K562 (cell line): ENCODE measurements around the gene LAMC1. TPM values are rescaled to one million over a fixed set of nuclear protein-coding genes. Genes with fewer than 3 reads are reported as not detected.

Experiments used
- ATAC-seq: fragments of 200-7000 bp; cut with Tn5 transposase; 3 replicates; pipeline ENCODE4 v1.9.1; 2020; ENCODE audit warnings: moderate library complexity
- BruUV-seq: library from RNA; stranded (reverse); fragments of 400-500 nt; replicated peaks from 2 replicates; lab custom pipeline; 2021; lab: Mats Ljungman, UMichigan
- CTCF ChIA-PET: fragments of 300-600 bp; formaldehyde crosslinking; extraction: SDS; loops from one replicate; lab custom pipeline; 2021; ENCODE audit warnings: low intra/inter-chr PET ratio; lab: Yijun Ruan, JAX
- POLR2A ChIA-PET: fragments of 300-600, 350-650 bp; sonication (Branson Sonifier 250); formaldehyde crosslinking; extraction: SDS; loops from one replicate; lab custom pipeline; 2021; ENCODE audit warnings: antibody characterized with exemption, inconsistent platforms; lab: Yijun Ruan, JAX
- DNase-seq, 4 experiments: peaks; one replicate each; pipeline versions ENCODE4 v3.0.0 to v3.0.0-alpha.2; 2011 to 2018; ENCODE audit warnings: low spot score in 3 of 4, mixed read lengths in 3 of 4; ENCODE audit errors: extremely low read depth in 1 of 4
- FAIRE-seq: peaks from 2 replicates; lab custom pipeline; 2011; peaks lifted over from hg19 to GRCh38; lab: Jason Lieb, UNC
- H2AFZ ChIP-seq: 2 replicates; pipeline ENCODE4 v1.6.0; 2011; ENCODE audit warnings: low read depth, low read length, control low read depth, inconsistent platforms
- H3K27ac ChIP-seq: fragments of 200-600 bp; 3 replicates; pipeline ENCODE4 v1.8.0; 2011; ENCODE audit warnings: low read depth, mild to moderate bottlenecking, control low read depth, inconsistent platforms, low read length, moderate library complexity, mixed read lengths; ENCODE audit errors: extremely low read depth
- H3K27me3 ChIP-seq, 2 experiments: fragments of 300-600 bp in 1 of 2; 2 replicates in 1 of 2; 3 replicates in 1 of 2; pipeline versions ENCODE4 v1.6.0 to v1.8.0; 2011; ENCODE audit warnings: inconsistent platforms in 2 of 2, low read length in 2 of 2, mild to moderate bottlenecking in 1 of 2, mixed read lengths in 1 of 2, moderate library complexity in 1 of 2; ENCODE audit not compliant: control insufficient read depth in 2 of 2, insufficient read depth in 2 of 2
- H3K36me3 ChIP-seq: fragments of 300-600 bp; 3 replicates; pipeline ENCODE4 v1.8.0; 2011; ENCODE audit warnings: mild to moderate bottlenecking, low read length, inconsistent platforms; ENCODE audit not compliant: control insufficient read depth, insufficient read depth
- H3K4me1 ChIP-seq, 2 experiments: fragments of 200-600 bp in 1 of 2; replicated peaks in 1 of 2; 2 replicates in 1 of 2; 3 replicates in 1 of 2; pipeline versions ENCODE4 v1.5.1 to v1.8.0; 2011; ENCODE audit warnings: inconsistent platforms in 2 of 2, low read length in 2 of 2, mild to moderate bottlenecking in 1 of 2, mixed read lengths in 1 of 2, moderate library complexity in 1 of 2; ENCODE audit not compliant: control insufficient read depth in 2 of 2, insufficient read depth in 2 of 2
- H3K4me2 ChIP-seq: 2 replicates; pipeline ENCODE4 v1.6.1; 2011; ENCODE audit warnings: low read length, control low read depth, inconsistent platforms, mixed read lengths; ENCODE audit not compliant: insufficient read depth
- H3K4me3 ChIP-seq: fragments of 200-600 bp; sonication (generic), shearing (Covaris generic); 2 replicates; pipeline ENCODE4 v1.5.1; 2016; ENCODE audit warnings: control low read depth, inconsistent platforms
- H3K79me2 ChIP-seq: fragments of 200-600 bp; 3 replicates; pipeline ENCODE4 v1.8.0; 2011; ENCODE audit warnings: low read length, inconsistent platforms; ENCODE audit not compliant: control insufficient read depth, insufficient read depth
- H3K9ac ChIP-seq, 2 experiments: 2 replicates each; pipeline versions ENCODE4 v1.6.0 to v1.6.1; 2011; ENCODE audit warnings: low read depth in 2 of 2, low read length in 2 of 2, control low read depth in 1 of 2, inconsistent platforms in 1 of 2, mild to moderate bottlenecking in 1 of 2, mixed read lengths in 1 of 2; ENCODE audit not compliant: insufficient read depth in 1 of 2
- H3K9me1 ChIP-seq: one replicate; pipeline ENCODE4 v1.6.0; 2011; ENCODE audit warnings: inconsistent platforms, mild to moderate bottlenecking, low read length, moderate library complexity; ENCODE audit not compliant: control insufficient read depth, insufficient read depth
- H3K9me3 ChIP-seq: replicated peaks from 2 replicates; pipeline ENCODE4 v1.5.1; 2011; ENCODE audit warnings: low read depth, low read length, inconsistent platforms; ENCODE audit not compliant: control insufficient read depth, insufficient read depth
- H4K20me1 ChIP-seq: replicated peaks from 2 replicates; pipeline ENCODE4 v1.6.1; 2011; ENCODE audit warnings: low read length, inconsistent platforms, mixed read lengths; ENCODE audit not compliant: control insufficient read depth, insufficient read depth
- CGGBP1 ChIP-seq: fragments of 250-450 bp; sonication (Bioruptor Pico); IDR thresholded peaks from 2 replicates; pipeline ENCODE4 v1.9.0; 2021; ENCODE audit warnings: mild to moderate bottlenecking
- CHD1 ChIP-seq: fragments of 200-600 bp; sonication (generic); IDR thresholded peaks from one replicate; pipeline ENCODE4 v1.6.1; 2012; ENCODE audit warnings: mild to moderate bottlenecking, moderate library complexity, low read length, inconsistent platforms
- DLX4 ChIP-seq: fragments of 250-450 bp; sonication (Bioruptor Pico); IDR thresholded peaks from 2 replicates; pipeline ENCODE4 v1.6.1; 2021; ENCODE audit warnings: mild to moderate bottlenecking
- SUPT5H ChIP-seq: fragments of 450-650 bp; IDR thresholded peaks from 2 replicates; pipeline ENCODE4 v1.6.1; 2016
- YBX1 ChIP-seq: fragments of 450-650 bp; IDR thresholded peaks from 2 replicates; pipeline ENCODE4 v1.7.1; 2016; ENCODE audit warnings: mild to moderate bottlenecking
- ZNF133 ChIP-seq: fragments of 250-450 bp; sonication (Bioruptor Pico); IDR thresholded peaks from 2 replicates; pipeline ENCODE4 v1.4.0; 2020; ENCODE audit warnings: mild to moderate bottlenecking
- ZNF224 ChIP-seq: sonication (generic); formaldehyde crosslinking; IDR thresholded peaks from 2 replicates; pipeline ENCODE4 v1.8.0; 2022; ENCODE audit warnings: mild to moderate bottlenecking, missing genetic modification reagents
- ZNF239 ChIP-seq: fragments of 250-450 bp; sonication (Bioruptor Pico); IDR thresholded peaks from 2 replicates; pipeline ENCODE4 v1.4.0; 2020; ENCODE audit warnings: mild to moderate bottlenecking
- ZNF318 ChIP-seq, 2 experiments: fragments of 450-650 bp; IDR thresholded peaks; 2 replicates each; pipeline ENCODE4 v1.6.1; 2016; ENCODE audit warnings: mild to moderate bottlenecking in 2 of 2, borderline replicate concordance in 1 of 2, low read depth in 1 of 2, moderate library complexity in 1 of 2
- ZNF395 ChIP-seq: fragments of 200-800 bp; sonication (Bioruptor generic); IDR thresholded peaks from 2 replicates; pipeline ENCODE4 v1.6.1; 2017; ENCODE audit warnings: missing genetic modification characterization, missing compliant biosample characterization
- WGBS: fragments of 100-300 bp; shearing (Covaris generic); methylation state at CpG from one replicate; pipeline ENCODE4 v1.1.6; 2016; ENCODE audit warnings: low coverage, mixed read lengths; ENCODE audit not compliant: insufficient coverage; ENCODE audit errors: missing lambda C conversion rate; 5-methylcytosine and 5-hydroxymethylcytosine counted together
- in situ Hi-C: fragments of 300-500 bp; cut with MboI; formaldehyde crosslinking; loops from 4 replicates; pipeline ENCODE4 v1.15.0; 2018; ENCODE audit warnings: inconsistent platforms, mixed read lengths
- intact Hi-C: fragments of 100-400 bp; cut with micrococcal nuclease; formaldehyde crosslinking; loops from 2 replicates; pipeline ENCODE4 v1.14.2; 2022
- polyA plus RNA-seq, 8 experiments: library from polyadenylated mRNA; depleted of rRNA in 4 of 8; stranded (reverse) in 5 of 8; unstranded in 3 of 8; fragments of >200 nt; fragmentation: Nextera tagmentation in 2 of 8; fragmentation: Illumina TruSeq in 1 of 8; extraction: Ambion mirVana in 2 of 8; extraction: Trizol in 1 of 8; gene quantifications; 2 replicates each; pipeline versions ENCODE4 v1.2.1 to v1.2.3, GENCODE V29; 2011 to 2014; ENCODE audit warnings: inconsistent platforms in 1 of 8, missing spikeins in 1 of 8
- total RNA-seq, 7 experiments: library from RNA; depleted of rRNA in 6 of 7; stranded (reverse); fragments of >200 nt in 6 of 7; fragmentation: Illumina TruSeq in 2 of 7; extraction: Trizol in 2 of 7; gene quantifications; 2 replicates each; pipeline versions ENCODE4 v1.2.1 to v1.2.3, GENCODE V29; 2011 to 2021; ENCODE audit warnings: low replicate concordance in 1 of 7

The LAMC1 gene
- total and polyA plus RNA-seq, 9 of the 15 experiments (the other 6 are each of a cell fraction or from before 2014, with no cell fraction given) = 0.07 to 0.71 (median 0.13) TPM; not detected in 2

GRCh38 chr1:183012301-183012994 is 10.8 kb upstream of the LAMC1 start:
- Histone ChIP-seq H3K4me3 (no peak overlapping the region), H2AFZ (no peak overlapping the region), H3K36me3 (no peaks in the 10 kb centered on the region), H3K79me2 (no peaks in the 10 kb centered on the region), H3K9me3 (no peaks in the 10 kb centered on the region), H4K20me1 (no peaks in the 10 kb centered on the region), H3K9ac (no peak overlapping the region), H3K4me2 (no peak overlapping the region), H3K4me1 (no peaks in the 10 kb centered on the region), H3K9me1 (no peaks in the 10 kb centered on the region), H3K27ac (no peak overlapping the region), H3K27me3 (peaks cover 7% of the 10 kb centered on the region in 2 experiments; a peak in 2 of 5 replicates)
- CTCF ChIA-PET = interaction anchor here (0.6 kb wide), 1 partner anchor 18 kb away, joined by 3 read pairs; no protein-coding TSS in a partner anchor
- WGBS = 4% methylated on average over 6 of the region's 6 CpGs
- ATAC-seq = no peak
- POLR2A ChIA-PET = interaction anchor here (0.6 kb wide), 1 partner anchor 68 kb away, joined by 3 read pairs; no protein-coding TSS in a partner anchor
- TF ChIP-seq ZNF318 (IDR thresholded peaks at IDR 0.05; ENCODE audit: borderline replicate concordance in 1 of 2, low read depth in 1 of 2) (no peak), ZNF395 (no peak), ZNF239 (CRISPR knock-in tag) (no peak), YBX1 (no peak), SUPT5H (no peak), CHD1 (no peak), DLX4 (CRISPR knock-in tag) (no peak), CGGBP1 (CRISPR knock-in tag) (no peak), ZNF224 (no peak), ZNF133 (CRISPR knock-in tag) (no peak)
- no TSS peak for BruUV-seq
- in situ Hi-C loops = no loop called here
- DNase-seq = no peak
- intact Hi-C loops = no loop called here
- FAIRE-seq = no peak
